Upper lobe of right lung (tissue), 1 donor: ENCODE data around the gene MICOS13. TPM values are rescaled to one million over a fixed set of nuclear protein-coding genes. Genes with fewer than 3 reads are reported as not detected.

ENCODE experiments used
- ATAC-seq: fragments of 200-7000 bp; cut with Tn5 transposase; one replicate; pipeline ENCODE4 v1.9.1; 2020; ENCODE audit warnings: mild to moderate bottlenecking, moderate library complexity
- DNase-seq: peaks from one replicate; pipeline ENCODE4 v3.0.0-alpha.2; 2020
- H3K27ac ChIP-seq: fragments of 200-600 bp; one replicate; pipeline ENCODE4 v1.8.0; 2022
- H3K27me3 ChIP-seq: fragments of 200-600 bp; one replicate; pipeline ENCODE4 v1.8.0; 2022; ENCODE audit warnings: mild to moderate bottlenecking
- H3K36me3 ChIP-seq: fragments of 200-600 bp; one replicate; pipeline ENCODE4 v1.8.0; 2022
- H3K4me1 ChIP-seq: fragments of 200-600 bp; one replicate; pipeline ENCODE4 v1.8.0; 2022
- H3K4me3 ChIP-seq: fragments of 200-600 bp; one replicate; pipeline ENCODE4 v1.8.0; 2022; ENCODE audit warnings: mild to moderate bottlenecking
- H3K9me3 ChIP-seq: fragments of 200-600 bp; one replicate; pipeline ENCODE4 v1.8.0; 2022
- intact Hi-C: fragments of 100-400 bp; cut with DNase I; formaldehyde crosslinking; loops from one replicate; pipeline ENCODE4 v1.11.0; 2022
- long read RNA-seq: library from polyadenylated mRNA; unstranded; transcript quantifications from one replicate; pipeline ENCODE4 v2.0.0, GENCODE V29; 2021
- total RNA-seq: library from RNA; stranded (reverse); fragmentation: NEBNext Ultra II Directional; extraction: Animal tissue kit (Norgen Biotek cat#: 25700); gene quantifications from one replicate; pipeline ENCODE4 v1.2.1, GENCODE V29; 2021
- TF ChIP-seq, protein P1 (sequence below): fragments of 200-600 bp; IDR thresholded peaks from one replicate; pipeline ENCODE4 v1.8.0; 2022; ENCODE audit warnings: antibody characterized with exemption
- donor health status: DM: no; HTN: yes; CAD: no; lungs with severe emphysema.

Gene MICOS13, protein sequence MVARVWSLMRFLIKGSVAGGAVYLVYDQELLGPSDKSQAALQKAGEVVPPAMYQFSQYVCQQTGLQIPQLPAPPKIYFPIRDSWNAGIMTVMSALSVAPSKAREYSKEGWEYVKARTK
- 48.3 TPM for total RNA-seq
- long read RNA-seq, transcript C19orf70-201 (4 exons, 896 nt), result major isoform, 27 of 34 reads
- long read RNA-seq, partial matches to known transcripts, result 2 of 34 reads
- long read RNA-seq, other reads (novel, unspliced or antisense), result 4 of 34 reads

DNA sequence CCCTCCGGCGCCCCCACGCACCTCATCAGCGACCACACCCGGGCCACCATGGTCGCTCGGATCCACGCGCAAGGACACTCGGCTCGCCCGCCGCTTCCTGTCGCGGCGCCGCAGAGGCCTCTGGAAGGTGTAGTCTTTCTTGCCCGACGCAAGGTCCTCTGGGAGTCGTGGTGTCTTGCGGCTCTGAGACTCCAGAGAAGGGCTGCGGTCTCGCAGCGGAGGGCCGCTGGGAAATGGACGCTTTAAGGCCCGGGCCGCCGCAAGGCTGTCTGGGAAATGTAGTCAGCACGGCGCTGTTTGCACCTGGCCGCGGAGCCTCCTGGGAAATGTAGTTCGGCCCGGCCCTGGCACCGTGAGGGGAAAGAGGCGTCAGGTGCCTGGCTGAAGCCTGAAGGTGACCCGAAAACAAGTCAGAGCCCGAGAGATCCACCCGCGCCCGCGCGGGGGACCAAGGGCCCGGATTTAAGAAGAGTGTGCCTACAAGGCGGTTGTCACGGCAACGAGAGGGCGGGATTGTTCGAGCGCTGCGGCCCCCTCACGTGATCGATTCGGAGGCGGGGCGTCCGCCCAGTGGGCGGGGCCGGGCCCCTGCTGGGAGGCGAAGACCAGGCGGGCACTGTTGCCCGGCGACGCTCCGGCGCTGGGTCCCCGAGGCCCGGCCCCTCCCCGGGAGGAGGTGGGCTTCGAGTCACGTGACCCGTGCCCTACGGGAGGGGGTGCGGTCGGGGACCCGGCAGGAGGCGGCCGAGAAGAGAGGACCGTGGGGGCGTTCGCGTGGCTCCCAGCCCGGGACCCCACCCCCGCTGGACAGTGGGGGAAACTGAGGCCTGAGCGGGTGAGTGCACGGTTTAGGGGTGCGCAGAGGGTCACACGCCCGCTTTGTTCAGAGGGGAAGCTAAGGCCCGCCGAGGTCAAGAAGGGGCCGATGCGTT lies at the start of gene MICOS13, which contains the start of gene HSD11B1L:
TSS of gene MICOS13 (minus strand) at position 80 of the 932 bp plus-strand sequence. CDS start at position 50, 30 bp downstream.
TSS of gene HSD11B1L (plus strand) at position 591 of the 932 bp plus-strand sequence. CDS start 3,806 bp downstream, outside the sequence.
- Histone ChIP-seq H3K4me3 (peak within 1 kb of the TSS; percentile 95), H3K4me1 (peaks cover 12% of the 10 kb centered on the region), H3K27me3 (no peaks in the 10 kb centered on the region), H3K27ac (peak within 1 kb of the TSS; percentile 96), H3K9me3 (no peaks in the 10 kb centered on the region), H3K36me3 (no peaks in the 10 kb centered on the region)
- ATAC-seq (peak; percentile 95), DNase-seq (peak; percentile 99)
- TF ChIP-seq, protein P1, sequence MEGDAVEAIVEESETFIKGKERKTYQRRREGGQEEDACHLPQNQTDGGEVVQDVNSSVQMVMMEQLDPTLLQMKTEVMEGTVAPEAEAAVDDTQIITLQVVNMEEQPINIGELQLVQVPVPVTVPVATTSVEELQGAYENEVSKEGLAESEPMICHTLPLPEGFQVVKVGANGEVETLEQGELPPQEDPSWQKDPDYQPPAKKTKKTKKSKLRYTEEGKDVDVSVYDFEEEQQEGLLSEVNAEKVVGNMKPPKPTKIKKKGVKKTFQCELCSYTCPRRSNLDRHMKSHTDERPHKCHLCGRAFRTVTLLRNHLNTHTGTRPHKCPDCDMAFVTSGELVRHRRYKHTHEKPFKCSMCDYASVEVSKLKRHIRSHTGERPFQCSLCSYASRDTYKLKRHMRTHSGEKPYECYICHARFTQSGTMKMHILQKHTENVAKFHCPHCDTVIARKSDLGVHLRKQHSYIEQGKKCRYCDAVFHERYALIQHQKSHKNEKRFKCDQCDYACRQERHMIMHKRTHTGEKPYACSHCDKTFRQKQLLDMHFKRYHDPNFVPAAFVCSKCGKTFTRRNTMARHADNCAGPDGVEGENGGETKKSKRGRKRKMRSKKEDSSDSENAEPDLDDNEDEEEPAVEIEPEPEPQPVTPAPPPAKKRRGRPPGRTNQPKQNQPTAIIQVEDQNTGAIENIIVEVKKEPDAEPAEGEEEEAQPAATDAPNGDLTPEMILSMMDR, result no peak
- intact Hi-C loops, result no loop called here

DNA sequence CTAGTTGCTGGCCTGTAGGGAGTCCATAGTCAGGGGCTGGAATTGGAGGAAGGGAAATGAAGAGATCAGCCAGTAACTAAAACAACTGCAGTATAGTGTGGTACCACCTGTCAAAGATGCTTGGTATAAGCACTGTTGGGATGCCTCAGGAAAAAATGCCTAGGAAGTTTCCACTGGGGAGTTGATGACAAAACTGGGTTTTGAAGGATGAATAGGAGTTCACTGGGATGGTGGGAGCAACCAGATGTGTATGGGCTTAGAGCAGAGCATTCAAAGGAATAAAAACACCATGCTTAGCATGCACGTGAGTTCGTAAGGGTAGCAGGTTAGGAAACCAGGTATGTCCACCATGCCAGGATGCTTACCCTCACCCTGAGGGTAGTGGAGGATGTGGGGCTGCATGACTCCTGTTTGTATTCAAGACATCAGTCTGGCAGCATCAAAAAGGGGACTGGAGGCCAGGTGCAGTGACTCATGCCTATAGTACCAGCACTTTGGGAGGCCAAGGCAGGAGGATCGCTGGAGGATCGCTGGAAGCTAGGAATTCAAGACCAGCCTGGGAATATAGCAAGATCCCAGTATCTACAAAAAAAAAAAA lies 47.2 kb upstream of the MICOS13 start:
- TF ChIP-seq, protein P1, result no peak

DNA sequence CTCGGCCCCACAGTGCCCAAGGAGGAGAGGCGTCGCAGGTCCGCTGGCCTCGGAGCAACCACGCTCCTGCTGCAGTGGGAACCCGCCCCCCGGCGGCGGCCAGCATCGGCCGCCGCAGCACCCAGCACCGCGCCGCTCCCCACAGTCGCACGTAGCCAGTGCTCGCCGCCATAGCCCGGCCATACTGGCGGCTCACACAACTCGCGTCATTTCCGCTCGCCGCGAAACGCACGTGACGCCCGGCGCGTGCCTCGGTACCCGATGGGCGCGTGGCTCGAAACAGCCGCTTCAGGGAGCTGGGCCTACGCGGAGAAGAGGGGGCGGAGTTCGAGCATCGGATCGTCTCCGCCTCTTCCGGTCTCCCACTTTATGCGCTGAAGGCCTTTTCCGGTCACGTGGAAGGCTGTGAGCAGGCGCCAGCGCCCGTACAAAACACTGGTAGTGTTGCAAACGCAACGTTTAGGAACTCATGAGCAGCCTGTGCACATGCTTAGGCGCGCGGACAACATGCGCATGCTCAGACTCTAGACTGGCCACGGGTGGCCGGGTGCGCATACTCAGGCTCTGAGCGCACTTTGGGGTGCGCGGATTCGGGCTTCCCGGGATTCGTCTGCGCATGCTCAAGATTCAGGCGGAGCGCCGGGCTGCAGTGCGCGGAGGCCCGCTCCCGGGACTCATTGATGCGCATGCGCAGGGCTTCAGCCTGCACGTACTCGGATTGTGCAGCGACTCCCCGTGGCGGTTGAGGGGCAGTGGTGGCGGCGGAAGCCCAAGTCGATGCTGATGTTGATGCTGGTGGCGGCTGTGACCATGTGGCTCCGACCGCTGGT lies 39.9 kb upstream of the MICOS13 start, which contains the start of the genes CATSPERD and LONP1:
TSS of gene CATSPERD (plus strand) at position 677 of the 830 bp plus-strand sequence. CDS start at position 778, 101 bp downstream.
TSS of gene LONP1 (minus strand) at position 186 of the 830 bp plus-strand sequence. CDS start at position 172, 14 bp downstream.
- TF ChIP-seq, protein P1, result peak; percentile 86
- peak; percentile 97 for ATAC-seq

More for the DNA sequence above, 47.2 kb upstream of the MICOS13 start:
- ATAC-seq (no peak), DNase-seq (no peak)
- Histone ChIP-seq H3K36me3 (no peaks in the 10 kb centered on the region), H3K27ac (no peak overlapping the region), H3K9me3 (peaks cover 7% of the 10 kb centered on the region), H3K27me3 (no peaks in the 10 kb centered on the region), H3K4me3 (no peak overlapping the region), H3K4me1 (no peaks in the 10 kb centered on the region)
- intact Hi-C loops, result no loop called here

GRCh38 chr19:5719274-5719960 lies 39.1 kb upstream of the MICOS13 start:
- H3K27me3 ChIP-seq, result no peaks in the 10 kb centered on the region
- intact Hi-C loops, result no loop called here
- TF ChIP-seq, protein P1, result no peak
- peaks cover 13% of the 10 kb centered on the region for H3K4me1 ChIP-seq
- no peak for ATAC-seq
- no peaks in the 10 kb centered on the region for H3K36me3 ChIP-seq
- DNase-seq, result peak; percentile 72
- peak overlapping the region; percentile 97 for H3K27ac ChIP-seq
- H3K9me3 ChIP-seq, result no peaks in the 10 kb centered on the region
- peak overlapping the region; percentile 96 for H3K4me3 ChIP-seq

More for the DNA sequence above, 39.9 kb upstream of the MICOS13 start, which contains the start of the genes CATSPERD and LONP1:
- Histone ChIP-seq H3K4me3 (peak within 1 kb of the TSS; percentile 96), H3K4me1 (peaks cover 13% of the 10 kb centered on the region), H3K27ac (peak within 1 kb of the TSS; percentile 97), H3K9me3 (no peaks in the 10 kb centered on the region), H3K27me3 (no peaks in the 10 kb centered on the region), H3K36me3 (no peaks in the 10 kb centered on the region)
- intact Hi-C loops, result no loop called here
- peak; percentile 99 for DNase-seq
